K562 (cell line): ENCODE data around the gene MIXL1.

ENCODE experiments used
- ATF1 ChIP-seq, 2 experiments: fragments of 450-650 bp in 1 of 2; IDR thresholded peaks; 2 replicates each; pipeline ENCODE4 v1.6.1; 2016; ENCODE audit warnings: missing compliant biosample characterization in 1 of 2, missing genetic modification characterization in 1 of 2
- CTCF ChIP-seq, 3 experiments: IDR thresholded peaks in 2 of 3; conservative IDR thresholded peaks in 1 of 3; 2 replicates each; pipeline ENCODE4 v1.5.1; 2011 to 2012; ENCODE audit warnings: low read length in 3 of 3, mild to moderate bottlenecking in 3 of 3, control low read depth in 2 of 3, improper control_type of control experiment in 1 of 3, inconsistent platforms in 1 of 3, low read depth in 1 of 3, mixed read lengths in 1 of 3, moderate library complexity in 1 of 3; ENCODE audit not compliant: insufficient read depth in 2 of 3
- GATA2 ChIP-seq: sonication (generic); formaldehyde crosslinking; IDR thresholded peaks from 2 replicates; pipeline ENCODE4 v1.4.0; 2020; ENCODE audit warnings: mild to moderate bottlenecking, missing genetic modification reagents
- LCOR ChIP-seq: sonication (generic); formaldehyde crosslinking; IDR thresholded peaks from 2 replicates; pipeline ENCODE4 v1.8.0; 2022; ENCODE audit warnings: mild to moderate bottlenecking, missing genetic modification reagents
- MLLT1 ChIP-seq, 2 experiments: fragments of 450-650 bp; IDR thresholded peaks; 2 replicates each; pipeline ENCODE4 v1.6.1; 2016
- POLR2A ChIP-seq: fragments of 450-650 bp; conservative IDR thresholded peaks from 2 replicates; pipeline ENCODE4 v1.6.1; 2016
- SMAD4 ChIP-seq: fragments of 250-450 bp; sonication (Bioruptor Pico); conservative IDR thresholded peaks from 2 replicates; pipeline ENCODE4 v1.8.0; 2021; ENCODE audit warnings: inconsistent platforms, mild to moderate bottlenecking, moderate library complexity

GRCh38 chr1:226216056-226216455 is 7.4 kb upstream of the MIXL1 start:
- TF ChIP-seq LCOR (CRISPR knock-in tag) (no peak), ATF1 (CRISPR knock-in tag; IDR thresholded peaks at IDR 0.05) (no peak), ATF1 (tag; IDR thresholded peaks at IDR 0.05) (no peak), POLR2A (no peak), SMAD4 (CRISPR knock-in tag) (no peak), MLLT1 (IDR thresholded peaks at IDR 0.05) (no peak), GATA2 (no peak; the same call in 1 of the 2 replicates), CTCF (IDR thresholded peaks at IDR 0.05 in 2 of 3, conservative IDR thresholded peaks at IDR 0.05 in 1 of 3; ENCODE audit: insufficient read depth in 2 of 3, low read depth in 1 of 3, low read length in 3 of 3) (no peak)
